OCI-LY3 (cell line): ENCODE results near the gene TAS2R16.

Source experiments
- CTCF ChIP-seq: fragments of 200-600, 300-600 bp; sonication (generic); IDR thresholded peaks from 2 replicates; pipeline ENCODE4 v1.5.1; 2014; ENCODE audit warnings: antibody characterized with exemption, low read length, low read depth
- EZH2phosphoT487 ChIP-seq: fragments of 200-600 bp; shearing (Covaris generic); IDR thresholded peaks from 2 replicates; pipeline ENCODE4 v1.6.1; 2018; ENCODE audit warnings: antibody characterized with exemption, mixed run types, low read depth

DNA sequence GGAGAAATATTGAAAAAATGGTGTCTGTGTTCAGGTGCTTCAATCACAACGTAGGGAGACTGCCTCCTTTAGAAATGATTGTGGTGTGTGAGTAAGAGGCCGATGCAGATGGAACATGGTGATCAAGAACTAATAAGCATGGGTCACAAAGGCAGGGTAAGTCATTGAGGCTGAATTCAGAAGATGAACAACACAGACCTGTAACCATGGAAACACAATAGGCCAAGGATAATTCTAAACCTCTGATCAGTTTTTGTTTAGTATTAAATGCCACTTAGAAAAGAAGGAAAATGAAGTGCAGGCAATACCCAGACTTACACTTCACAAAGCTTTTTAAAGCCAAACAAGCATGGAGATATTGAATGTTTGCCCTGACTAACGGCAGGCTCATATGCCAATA, 32.8 kb upstream of the TAS2R16 start:
- TF ChIP-seq CTCF (no peak), EZH2phosphoT487 (no peak)
